ENCODE results near the gene MUC13.

DNA sequence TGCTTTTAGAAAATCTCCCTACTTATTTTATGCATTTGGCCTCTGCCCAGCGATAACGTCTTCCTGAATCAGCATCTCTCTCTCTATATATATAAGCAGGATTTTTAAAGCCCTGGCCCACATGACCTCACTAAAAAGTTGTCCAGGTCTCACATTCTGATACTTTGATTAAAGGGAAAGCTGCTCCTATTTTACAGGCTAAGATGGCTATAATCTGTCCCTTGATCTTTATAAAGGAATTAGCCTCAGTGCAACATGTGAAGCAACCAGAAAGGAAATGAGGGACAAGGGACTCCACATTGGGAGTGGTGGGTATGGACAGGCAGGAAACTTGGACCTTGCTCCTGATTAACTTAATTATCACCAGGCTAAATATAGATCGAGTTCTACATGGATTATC is 25.6 kb upstream of the MUC13 start:
- TF ChIP-seq, protein P1, sequence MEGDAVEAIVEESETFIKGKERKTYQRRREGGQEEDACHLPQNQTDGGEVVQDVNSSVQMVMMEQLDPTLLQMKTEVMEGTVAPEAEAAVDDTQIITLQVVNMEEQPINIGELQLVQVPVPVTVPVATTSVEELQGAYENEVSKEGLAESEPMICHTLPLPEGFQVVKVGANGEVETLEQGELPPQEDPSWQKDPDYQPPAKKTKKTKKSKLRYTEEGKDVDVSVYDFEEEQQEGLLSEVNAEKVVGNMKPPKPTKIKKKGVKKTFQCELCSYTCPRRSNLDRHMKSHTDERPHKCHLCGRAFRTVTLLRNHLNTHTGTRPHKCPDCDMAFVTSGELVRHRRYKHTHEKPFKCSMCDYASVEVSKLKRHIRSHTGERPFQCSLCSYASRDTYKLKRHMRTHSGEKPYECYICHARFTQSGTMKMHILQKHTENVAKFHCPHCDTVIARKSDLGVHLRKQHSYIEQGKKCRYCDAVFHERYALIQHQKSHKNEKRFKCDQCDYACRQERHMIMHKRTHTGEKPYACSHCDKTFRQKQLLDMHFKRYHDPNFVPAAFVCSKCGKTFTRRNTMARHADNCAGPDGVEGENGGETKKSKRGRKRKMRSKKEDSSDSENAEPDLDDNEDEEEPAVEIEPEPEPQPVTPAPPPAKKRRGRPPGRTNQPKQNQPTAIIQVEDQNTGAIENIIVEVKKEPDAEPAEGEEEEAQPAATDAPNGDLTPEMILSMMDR (IDR thresholded peaks at IDR 0.05): no peak
- TF ChIP-seq POLR2A (IDR thresholded peaks at IDR 0.05): no peak

Measured in body of pancreas (tissue), 4 donors.